Peyer's patch (tissue), 4 donors: ENCODE data around the gene MYO15A. TPM values are rescaled to one million over a fixed set of nuclear protein-coding genes. Genes with fewer than 3 reads are reported as not detected.

Experiments used
- DNase-seq, 3 donors: peaks; one replicate each; pipeline ENCODE4 v3.0.0-alpha.2; 2017 to 2019
- H3K27ac ChIP-seq, 4 donors: fragments of 200-600 bp; sonication (generic); one replicate each; pipeline ENCODE4 v1.5.1; 2016 to 2019
- H3K27me3 ChIP-seq, 2 donors: fragments of 200-600 bp; sonication (generic); one replicate each; pipeline ENCODE4 v1.5.1; 2019
- H3K36me3 ChIP-seq, 3 donors: fragments of 200-600 bp; sonication (generic); one replicate each; pipeline ENCODE4 v1.5.1; 2016 to 2019
- H3K4me1 ChIP-seq, 4 donors: fragments of 200-600 bp; sonication (generic); one replicate each; pipeline ENCODE4 v1.5.1; 2016 to 2019
- H3K4me3 ChIP-seq, 4 donors: fragments of 200-600 bp; sonication (generic); 1 replicate in 3 of 4; 2 replicates in 1 of 4; pipeline ENCODE4 v1.5.1; 2016 to 2019; ENCODE audit warnings: mild to moderate bottlenecking in 1 of 4
- H3K9me3 ChIP-seq, 4 donors: fragments of 200-600 bp; sonication (generic); one replicate each; pipeline ENCODE4 v1.5.1; 2016 to 2019; ENCODE audit warnings: mild to moderate bottlenecking in 1 of 4
- CTCF ChIP-seq, 6 experiments: fragments of 450-650 bp in 4 of 6; fragments of 200-600 bp in 2 of 6; sonication (generic) in 1 of 6; IDR thresholded peaks; one replicate each; pipeline ENCODE4 v1.5.1; 2017 to 2019; ENCODE audit warnings: antibody characterized with exemption in 6 of 6, mild to moderate bottlenecking in 3 of 6, moderate library complexity in 1 of 6
- POLR2A ChIP-seq, 2 donors: fragments of 450-650 bp; IDR thresholded peaks; one replicate each; pipeline ENCODE4 v1.5.1; 2017; ENCODE audit warnings: antibody characterized with exemption in 2 of 2, mild to moderate bottlenecking in 2 of 2, moderate library complexity in 2 of 2
- total RNA-seq, 4 donors: library from RNA; depleted of rRNA; stranded (reverse); fragments of >200 nt; gene quantifications; one replicate each; pipeline ENCODE4 v1.1.0, GENCODE V29; 2016

The MYO15A gene
- total RNA-seq, 4 donors from 2014 or later = 3.6 to 5.0 (median 3.8) TPM; not detected in 1

- TF ChIP-seq CTCF (IDR thresholded peaks at IDR 0.05) = no peak
- no peak for TF ChIP-seq POLR2A (IDR thresholded peaks at IDR 0.05)
- Histone ChIP-seq H3K4me1 (no peaks in the 10 kb centered on the region), H3K27ac (no peak overlapping the region), H3K27me3 (no peaks in the 10 kb centered on the region), H3K36me3 (no peaks in the 10 kb centered on the region), H3K9me3 (no peaks in the 10 kb centered on the region), H3K4me3 (no peak overlapping the region)
- no peak for DNase-seq
Measured at GRCh38 chr17:18132711-18133110, 24.2 kb downstream of the MYO15A start.

GRCh38 chr17:18136357-18136756 is 27.8 kb downstream of the MYO15A start:
- H3K27me3 ChIP-seq = no peaks in the 10 kb centered on the region
- H3K27ac ChIP-seq = no peak overlapping the region
- no peaks in the 10 kb centered on the region for H3K4me1 ChIP-seq
- no peak for TF ChIP-seq POLR2A (IDR thresholded peaks at IDR 0.05)
- TF ChIP-seq CTCF (IDR thresholded peaks at IDR 0.05) = no peak
- H3K9me3 ChIP-seq = no peaks in the 10 kb centered on the region
- H3K36me3 ChIP-seq = no peaks in the 10 kb centered on the region
- no peak for DNase-seq
- H3K4me3 ChIP-seq = no peak overlapping the region

- Histone ChIP-seq H3K27me3 (no peaks in the 10 kb centered on the region), H3K4me3 (no peak overlapping the region), H3K9me3 (no peaks in the 10 kb centered on the region), H3K27ac (no peak overlapping the region), H3K36me3 (no peaks in the 10 kb centered on the region), H3K4me1 (no peaks in the 10 kb centered on the region)
- no peak for DNase-seq
- no peak for TF ChIP-seq POLR2A (IDR thresholded peaks at IDR 0.05)
- TF ChIP-seq CTCF (IDR thresholded peaks at IDR 0.05) = no peak
Measured at GRCh38 chr17:18138065-18138749, 29.7 kb downstream of the MYO15A start.

- DNase-seq = no peak
- H3K9me3 ChIP-seq = no peaks in the 10 kb centered on the region
- no peak overlapping the region for H3K4me3 ChIP-seq
- H3K27me3 ChIP-seq = no peaks in the 10 kb centered on the region
- TF ChIP-seq POLR2A (IDR thresholded peaks at IDR 0.05) (no peak), CTCF (IDR thresholded peaks at IDR 0.05) (no peak)
- H3K27ac ChIP-seq = no peak overlapping the region
- no peaks in the 10 kb centered on the region for H3K36me3 ChIP-seq
- H3K4me1 ChIP-seq = no peaks in the 10 kb centered on the region
Measured at GRCh38 chr17:18139092-18139491, 30.5 kb downstream of the MYO15A start.

- no peak for TF ChIP-seq CTCF (IDR thresholded peaks at IDR 0.05)
- no peak for TF ChIP-seq POLR2A (IDR thresholded peaks at IDR 0.05)
- H3K9me3 ChIP-seq = no peaks in the 10 kb centered on the region
- no peaks in the 10 kb centered on the region for H3K36me3 ChIP-seq
- H3K27ac ChIP-seq = no peak overlapping the region
- no peaks in the 10 kb centered on the region for H3K4me1 ChIP-seq
- H3K4me3 ChIP-seq = no peak overlapping the region
- H3K27me3 ChIP-seq = no peaks in the 10 kb centered on the region
- no peak for DNase-seq
Measured at GRCh38 chr17:18139498-18139897, 30.9 kb downstream of the MYO15A start.

GRCh38 chr17:18139949-18140348 is 31.4 kb downstream of the MYO15A start:
- TF ChIP-seq CTCF (IDR thresholded peaks at IDR 0.05) (no peak), POLR2A (IDR thresholded peaks at IDR 0.05) (no peak)
- Histone ChIP-seq H3K4me3 (no peak overlapping the region), H3K9me3 (no peaks in the 10 kb centered on the region), H3K36me3 (no peaks in the 10 kb centered on the region), H3K27ac (no peak overlapping the region), H3K4me1 (no peaks in the 10 kb centered on the region), H3K27me3 (no peaks in the 10 kb centered on the region)
- DNase-seq = no peak
